DMS53 treated with DMSO at 0.1 percent for 48 hours (cell line): ENCODE measurements around the gene SLC47A2.
"Not testable (repeated sequence)": the region's sequence is repeated elsewhere in the genome, so short reads cannot be mapped to it uniquely, and the experiment has no call there.

ENCODE experiments used
- DNase-seq: peaks from one replicate; lab custom pipeline; 2025; ENCODE audit not compliant: unreplicated experiment; lab: John Stamatoyannopoulos, UW

Gene SLC47A2

GRCh38 chr17:19672009-19672750 lies 44.2 kb downstream of the SLC47A2 start:
- DNase-seq, result no peak

GRCh38 chr17:19671433-19671832 lies 45.0 kb downstream of the SLC47A2 start:
- DNase-seq, result no peak

- DNase-seq, result no peak
Observed at GRCh38 chr17:19670908-19671307, 45.5 kb downstream of the SLC47A2 start.

- not testable (repeated sequence) for DNase-seq
Observed at GRCh38 chr17:19669680-19670079, 46.7 kb downstream of the SLC47A2 start.

GRCh38 chr17:19664821-19665181 lies 51.6 kb downstream of the SLC47A2 start:
- DNase-seq, result no peak

GRCh38 chr17:19664136-19664820 lies 52.1 kb downstream of the SLC47A2 start:
- no peak for DNase-seq

GRCh38 chr17:19663097-19663496 lies 53.3 kb downstream of the SLC47A2 start:
- no peak for DNase-seq

GRCh38 chr17:19661121-19661520 lies 55.3 kb downstream of the SLC47A2 start:
- no peak for DNase-seq

- DNase-seq, result no peak
Observed at GRCh38 chr17:19660219-19660870, 56.0 kb downstream of the SLC47A2 start.

GRCh38 chr17:19659366-19660177 lies 56.8 kb downstream of the SLC47A2 start:
- no peak for DNase-seq

- DNase-seq, result no peak
Observed at GRCh38 chr17:19656851-19657581, 59.4 kb downstream of the SLC47A2 start.

- DNase-seq, result no peak
Observed at GRCh38 chr17:19656336-19656735, 60.0 kb downstream of the SLC47A2 start.

GRCh38 chr17:19654896-19655295 lies 61.5 kb downstream of the SLC47A2 start:
- no peak for DNase-seq

- no peak for DNase-seq
Observed at GRCh38 chr17:19654342-19654886, 62.0 kb downstream of the SLC47A2 start.

- DNase-seq, result no peak
Observed at GRCh38 chr17:19652595-19652994, 63.8 kb downstream of the SLC47A2 start.

- no peak for DNase-seq
Observed at GRCh38 chr17:19651451-19652238, 64.7 kb downstream of the SLC47A2 start.

GRCh38 chr17:19650826-19651225 lies 65.6 kb downstream of the SLC47A2 start:
- DNase-seq, result no peak

- DNase-seq, result no peak
Observed at GRCh38 chr17:19649274-19649541, 67.2 kb downstream of the SLC47A2 start.

GRCh38 chr17:19648475-19649273 lies 67.7 kb downstream of the SLC47A2 start, which contains the start of gene ALDH3A2:
ALDH3A2 (plus strand) TSS chr17:19648751; CDS start chr17:19648972, 221 bp downstream.
- DNase-seq, result peak; percentile 79
